ENCODE data around the gene MOV10L1. TPM values are rescaled to one million over a fixed set of nuclear protein-coding genes. Genes with fewer than 3 reads are reported as not detected.
A peak's percentile ranks its signal among the peaks of the same experiment; 100 is the strongest.

The MOV10L1 gene
- total and polyA plus RNA-seq, 2 donors from 2014 or later, result 0.38 to 0.62 TPM

GRCh38 chr22:50046481-50047245 lies 43.1 kb upstream of the MOV10L1 start:
- Histone ChIP-seq H3K9me3 (ENCODE audit: control insufficient read depth in 2 of 3, insufficient read depth in 1 of 3, low read length in 3 of 3) (no peaks in the 10 kb centered on the region), H3K36me3 (ENCODE audit: control insufficient read depth in 2 of 3, insufficient read depth in 3 of 3, low read length in 3 of 3) (no peaks in the 10 kb centered on the region), H3K27me3 (ENCODE audit: control insufficient read depth, insufficient read depth, low read length) (no peaks in the 10 kb centered on the region), H3K4me1 (ENCODE audit: control insufficient read depth in 2 of 3, insufficient read depth in 2 of 3, low read depth in 1 of 3, low read length in 3 of 3) (no peaks in the 10 kb centered on the region), H3K4me3 (ENCODE audit: low read length in 3 of 3) (no peak overlapping the region), H3K27ac (ENCODE audit: low read depth in 2 of 2, low read length in 2 of 2) (no peak overlapping the region), H3K9ac (ENCODE audit: low read length in 3 of 3) (no peak overlapping the region)
- no peak for TF ChIP-seq CTCF (IDR thresholded peaks at IDR 0.05; ENCODE audit: borderline replicate concordance, extremely low read depth, insufficient read depth)
- intact Hi-C loops (cut with DNase I), result no loop called here
- FAIRE-seq (no peak), DNase-seq (peak in 2 of 5 donors; percentile 27 to 69)

GRCh38 chr22:50047346-50047745 lies 42.5 kb upstream of the MOV10L1 start:
- Histone ChIP-seq H3K4me1 (ENCODE audit: control insufficient read depth in 2 of 3, insufficient read depth in 2 of 3, low read depth in 1 of 3, low read length in 3 of 3) (no peaks in the 10 kb centered on the region), H3K27ac (ENCODE audit: low read depth in 2 of 2, low read length in 2 of 2) (no peak overlapping the region), H3K4me3 (ENCODE audit: low read length in 3 of 3) (no peak overlapping the region), H3K9ac (ENCODE audit: low read length in 3 of 3) (no peak overlapping the region), H3K9me3 (ENCODE audit: control insufficient read depth in 2 of 3, insufficient read depth in 1 of 3, low read length in 3 of 3) (no peaks in the 10 kb centered on the region), H3K27me3 (ENCODE audit: control insufficient read depth, insufficient read depth, low read length) (no peaks in the 10 kb centered on the region), H3K36me3 (ENCODE audit: control insufficient read depth in 2 of 3, insufficient read depth in 3 of 3, low read length in 3 of 3) (no peaks in the 10 kb centered on the region)
- DNase-seq (peak in 2 of 5 donors; percentile 16 to 64), FAIRE-seq (no peak)
- intact Hi-C loops (cut with DNase I), result no loop called here
- TF ChIP-seq CTCF (IDR thresholded peaks at IDR 0.05; ENCODE audit: borderline replicate concordance, extremely low read depth, insufficient read depth), result no peak

- FAIRE-seq (no peak), DNase-seq (peak in 2 of 5 donors; percentile 26 to 27)
- Histone ChIP-seq H3K27me3 (ENCODE audit: control insufficient read depth, insufficient read depth, low read length) (no peaks in the 10 kb centered on the region), H3K27ac (ENCODE audit: low read depth in 2 of 2, low read length in 2 of 2) (no peak overlapping the region), H3K9ac (ENCODE audit: low read length in 3 of 3) (no peak overlapping the region), H3K9me3 (ENCODE audit: control insufficient read depth in 2 of 3, insufficient read depth in 1 of 3, low read length in 3 of 3) (no peaks in the 10 kb centered on the region), H3K4me1 (ENCODE audit: control insufficient read depth in 2 of 3, insufficient read depth in 2 of 3, low read depth in 1 of 3, low read length in 3 of 3) (no peaks in the 10 kb centered on the region), H3K36me3 (ENCODE audit: control insufficient read depth in 2 of 3, insufficient read depth in 3 of 3, low read length in 3 of 3) (no peaks in the 10 kb centered on the region), H3K4me3 (ENCODE audit: low read length in 3 of 3) (no peak overlapping the region)
- intact Hi-C loops (cut with DNase I), result no loop called here
- TF ChIP-seq CTCF (IDR thresholded peaks at IDR 0.05; ENCODE audit: borderline replicate concordance, extremely low read depth, insufficient read depth), result no peak
Observed at GRCh38 chr22:50048061-50048765, 41.6 kb upstream of the MOV10L1 start.

Data from kidney (tissue), 14 donors.